WTC11 (cell line): ENCODE measurements around the gene CYB561A3. TPM values are rescaled to one million over a fixed set of nuclear protein-coding genes. Genes with fewer than 3 reads are reported as not detected.

Experiments used
- ATAC-seq: fragments of 200-7000 bp; cut with Tn5 transposase; 2 replicates; pipeline ENCODE4 v1.10.0; 2021; ENCODE audit warnings: mild to moderate bottlenecking, moderate library complexity
- CTCF ChIA-PET: fragments of 300-600 bp; sonication (Branson Sonifier 250); formaldehyde crosslinking; loops from one replicate; lab custom pipeline; 2021; ENCODE audit warnings: antibody characterized with exemption; lab: Charles Lee
- POLR2A ChIA-PET: fragments of 350-600 bp; sonication (Branson Sonifier 250); formaldehyde crosslinking; loops from one replicate; lab custom pipeline; 2021; ENCODE audit warnings: antibody characterized with exemption; lab: Charles Lee
- DNase-seq: peaks from one replicate; pipeline ENCODE4 v3.0.0; 2021; ENCODE audit warnings: low spot score
- H3K27ac Mint-ChIP-seq: 2 replicates; pipeline ENCODE4 v1.8.0; 2021; ENCODE audit warnings: mixed read lengths
- H3K27me3 Mint-ChIP-seq: 2 replicates; pipeline ENCODE4 v1.8.0; 2021; ENCODE audit warnings: low read depth, mild to moderate bottlenecking, moderate library complexity, mixed read lengths
- H3K36me3 Mint-ChIP-seq: 2 replicates; pipeline ENCODE4 v1.8.0; 2021; ENCODE audit warnings: mixed read lengths
- H3K4me1 Mint-ChIP-seq: 2 replicates; pipeline ENCODE4 v1.8.0; 2022; ENCODE audit warnings: mixed read lengths
- H3K4me3 Mint-ChIP-seq: 2 replicates; pipeline ENCODE4 v1.8.0; 2021; ENCODE audit warnings: mild to moderate bottlenecking, moderate library complexity, mixed read lengths
- H3K9me3 Mint-ChIP-seq: 2 replicates; pipeline ENCODE4 v1.8.0; 2021; ENCODE audit warnings: mixed read lengths
- GABPB1 ChIP-seq: sonication (generic); formaldehyde crosslinking; IDR thresholded peaks from 2 replicates; pipeline ENCODE4 v1.8.1; 2023; ENCODE audit warnings: mild to moderate bottlenecking, missing genetic modification reagents
- HMGA2 ChIP-seq: fragments of 250-450 bp; sonication (Bioruptor Pico); IDR thresholded peaks from 2 replicates; pipeline ENCODE4 v1.4.0; 2021; ENCODE audit warnings: mild to moderate bottlenecking, moderate library complexity
- IRF2 ChIP-seq: sonication (generic); formaldehyde crosslinking; IDR thresholded peaks from 2 replicates; pipeline ENCODE4 v1.8.0; 2022; ENCODE audit warnings: low read depth, missing genetic modification reagents, borderline replicate concordance
- NFYB ChIP-seq: sonication (generic); formaldehyde crosslinking; conservative IDR thresholded peaks from 2 replicates; pipeline ENCODE4 v1.8.0; 2022; ENCODE audit warnings: low read depth, missing genetic modification reagents
- NR3C1 ChIP-seq: sonication (generic); formaldehyde crosslinking; conservative IDR thresholded peaks from 2 replicates; pipeline ENCODE4 v1.8.1; 2023; ENCODE audit warnings: low read depth, mild to moderate bottlenecking, missing genetic modification reagents
- OVOL2 ChIP-seq: fragments of 250-450 bp; sonication (Bioruptor Pico); IDR thresholded peaks from 2 replicates; pipeline ENCODE4 v1.9.0; 2021; ENCODE audit warnings: mild to moderate bottlenecking, borderline replicate concordance
- PRRX2 ChIP-seq: fragments of 250-450 bp; sonication (Bioruptor Pico); IDR thresholded peaks from 2 replicates; pipeline ENCODE4 v1.8.0; 2021; ENCODE audit warnings: mild to moderate bottlenecking
- RELA ChIP-seq: sonication (generic); formaldehyde crosslinking; IDR thresholded peaks from 2 replicates; pipeline ENCODE4 v1.8.1; 2022; ENCODE audit warnings: missing genetic modification reagents, mild to moderate bottlenecking, borderline replicate concordance
- RORB ChIP-seq: fragments of 250-450 bp; sonication (Bioruptor Pico); IDR thresholded peaks from 2 replicates; pipeline ENCODE4 v1.9.0; 2021; ENCODE audit warnings: mild to moderate bottlenecking
- SP1 ChIP-seq: sonication (generic); formaldehyde crosslinking; conservative IDR thresholded peaks from 2 replicates; pipeline ENCODE4 v1.8.1; 2022; ENCODE audit warnings: missing genetic modification reagents
- STAT6 ChIP-seq: sonication (generic); formaldehyde crosslinking; conservative IDR thresholded peaks from 2 replicates; pipeline ENCODE4 v1.8.1; 2023; ENCODE audit warnings: mild to moderate bottlenecking, low read depth, missing genetic modification reagents, moderate library complexity
- TCF7 ChIP-seq: sonication (generic); formaldehyde crosslinking; IDR thresholded peaks from 2 replicates; pipeline ENCODE4 v1.8.0; 2022; ENCODE audit warnings: mild to moderate bottlenecking, low read depth, missing genetic modification reagents, moderate library complexity
- ZBTB21 ChIP-seq: sonication (generic); formaldehyde crosslinking; IDR thresholded peaks from 2 replicates; pipeline ENCODE4 v1.8.1; 2023; ENCODE audit warnings: mild to moderate bottlenecking, missing genetic modification reagents, borderline replicate concordance
- ZNF317 ChIP-seq: sonication (generic); formaldehyde crosslinking; IDR thresholded peaks from 2 replicates; pipeline ENCODE4 v1.8.1; 2023; ENCODE audit warnings: low read depth, mild to moderate bottlenecking, moderate library complexity, missing genetic modification reagents, borderline replicate concordance
- ZNF416 ChIP-seq: fragments of 250-450 bp; sonication (Bioruptor Pico); IDR thresholded peaks from 2 replicates; pipeline ENCODE4 v1.9.0; 2021; ENCODE audit warnings: mild to moderate bottlenecking, inconsistent platforms
- ZNF423 ChIP-seq: fragments of 250-450 bp; sonication (Bioruptor Pico); IDR thresholded peaks from 2 replicates; pipeline ENCODE4 v2.1.2; 2022; ENCODE audit warnings: mild to moderate bottlenecking, moderate library complexity
- ZSCAN18 ChIP-seq: fragments of 250-450 bp; sonication (Bioruptor Pico); IDR thresholded peaks from 2 replicates; pipeline ENCODE4 v2.1.2; 2022; ENCODE audit warnings: mild to moderate bottlenecking, moderate library complexity
- total RNA-seq: library from RNA; stranded (reverse); gene quantifications from 3 replicates; pipeline ENCODE4 v1.2.3, GENCODE V29; 2021
- TF ChIP-seq, protein P1 (sequence below): sonication (generic); formaldehyde crosslinking; IDR thresholded peaks from 2 replicates; pipeline ENCODE4 v1.8.0; 2022; ENCODE audit warnings: missing genetic modification reagents
- TF ChIP-seq, protein P2 (sequence below): sonication (generic); formaldehyde crosslinking; IDR thresholded peaks from 2 replicates; pipeline ENCODE4 v1.8.1; 2023; ENCODE audit warnings: mild to moderate bottlenecking, moderate library complexity, missing genetic modification reagents
- TF ChIP-seq, protein P3 (sequence below): fragments of 250-450 bp; sonication (Bioruptor Pico); IDR thresholded peaks from 2 replicates; pipeline ENCODE4 v1.8.0; 2021; ENCODE audit warnings: mild to moderate bottlenecking

CYB561A3 gene
- total RNA-seq, 1 experiment from 2014 or later: 38.8 TPM

DNA sequence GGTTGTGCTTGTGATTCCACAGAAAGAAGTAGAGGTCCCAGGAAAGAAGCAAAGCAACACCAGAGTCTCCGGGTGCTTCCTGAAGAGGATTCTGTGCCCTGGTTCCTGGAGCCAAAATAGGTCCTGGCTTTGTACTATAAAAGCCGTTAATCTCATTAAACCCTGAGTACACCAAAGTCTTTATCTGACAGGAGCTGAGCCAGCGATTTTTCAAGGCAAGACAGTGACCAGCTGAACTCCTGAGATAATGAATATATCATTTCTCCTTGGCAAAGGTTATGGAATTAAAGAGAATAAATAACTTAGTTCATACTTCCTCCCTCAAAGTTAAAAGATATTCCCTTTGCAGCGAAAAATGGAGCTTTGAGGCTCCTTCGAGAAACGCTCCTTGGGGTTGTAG lies 5.7 kb upstream of the CYB561A3 start:
- TF ChIP-seq RELA: no peak
- TF ChIP-seq NFYB (CRISPR knock-in tag): no peak
- no peak for TF ChIP-seq ZBTB21 (CRISPR knock-in tag)
- TF ChIP-seq ZNF416 (CRISPR knock-in tag): no peak
- no peak for TF ChIP-seq OVOL2
- TF ChIP-seq PRRX2 (CRISPR knock-in tag): no peak
- TF ChIP-seq, protein P1, sequence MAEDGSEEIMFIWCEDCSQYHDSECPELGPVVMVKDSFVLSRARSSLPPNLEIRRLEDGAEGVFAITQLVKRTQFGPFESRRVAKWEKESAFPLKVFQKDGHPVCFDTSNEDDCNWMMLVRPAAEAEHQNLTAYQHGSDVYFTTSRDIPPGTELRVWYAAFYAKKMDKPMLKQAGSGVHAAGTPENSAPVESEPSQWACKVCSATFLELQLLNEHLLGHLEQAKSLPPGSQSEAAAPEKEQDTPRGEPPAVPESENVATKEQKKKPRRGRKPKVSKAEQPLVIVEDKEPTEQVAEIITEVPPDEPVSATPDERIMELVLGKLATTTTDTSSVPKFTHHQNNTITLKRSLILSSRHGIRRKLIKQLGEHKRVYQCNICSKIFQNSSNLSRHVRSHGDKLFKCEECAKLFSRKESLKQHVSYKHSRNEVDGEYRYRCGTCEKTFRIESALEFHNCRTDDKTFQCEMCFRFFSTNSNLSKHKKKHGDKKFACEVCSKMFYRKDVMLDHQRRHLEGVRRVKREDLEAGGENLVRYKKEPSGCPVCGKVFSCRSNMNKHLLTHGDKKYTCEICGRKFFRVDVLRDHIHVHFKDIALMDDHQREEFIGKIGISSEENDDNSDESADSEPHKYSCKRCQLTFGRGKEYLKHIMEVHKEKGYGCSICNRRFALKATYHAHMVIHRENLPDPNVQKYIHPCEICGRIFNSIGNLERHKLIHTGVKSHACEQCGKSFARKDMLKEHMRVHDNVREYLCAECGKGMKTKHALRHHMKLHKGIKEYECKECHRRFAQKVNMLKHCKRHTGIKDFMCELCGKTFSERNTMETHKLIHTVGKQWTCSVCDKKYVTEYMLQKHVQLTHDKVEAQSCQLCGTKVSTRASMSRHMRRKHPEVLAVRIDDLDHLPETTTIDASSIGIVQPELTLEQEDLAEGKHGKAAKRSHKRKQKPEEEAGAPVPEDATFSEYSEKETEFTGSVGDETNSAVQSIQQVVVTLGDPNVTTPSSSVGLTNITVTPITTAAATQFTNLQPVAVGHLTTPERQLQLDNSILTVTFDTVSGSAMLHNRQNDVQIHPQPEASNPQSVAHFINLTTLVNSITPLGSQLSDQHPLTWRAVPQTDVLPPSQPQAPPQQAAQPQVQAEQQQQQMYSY (CRISPR knock-in tag): no peak
- TF ChIP-seq ZNF317 (CRISPR knock-in tag): no peak
- Mint-ChIP-seq H3K36me3 (peaks cover 76% of the 10 kb centered on the region), H3K4me3 (no peak overlapping the region), H3K27me3 (no peaks in the 10 kb centered on the region), H3K27ac (no peak overlapping the region), H3K9me3 (peaks cover 9% of the 10 kb centered on the region), H3K4me1 (peaks cover 14% of the 10 kb centered on the region)
- ChIA-PET POLR2A (no interaction called here), CTCF (interaction anchor here (2.0 kb wide), 1 partner anchor 31 kb away, joined by 10 read pairs; no protein-coding TSS in a partner anchor)
- DNase-seq: no peak
- ATAC-seq: no peak

GRCh38 chr11:61364012-61364675 lies 2.5 kb upstream of the CYB561A3 start:
- no peaks in the 10 kb centered on the region for H3K9me3 Mint-ChIP-seq
- H3K36me3 Mint-ChIP-seq: peaks cover 49% of the 10 kb centered on the region
- H3K27me3 Mint-ChIP-seq: no peaks in the 10 kb centered on the region
- POLR2A ChIA-PET: no interaction called here
- CTCF ChIA-PET: interaction anchor here (0.7 to 5.4 kb wide), 6 partner anchors 21 to 82 kb away, joined by 3 to 93 read pairs (median 8); partner anchors contain the start of genes CPSF7, SDHAF2 and TMEM216
- ATAC-seq (no peak), DNase-seq (no peak)
- H3K27ac Mint-ChIP-seq: no peak overlapping the region
- TF ChIP-seq, protein P2, sequence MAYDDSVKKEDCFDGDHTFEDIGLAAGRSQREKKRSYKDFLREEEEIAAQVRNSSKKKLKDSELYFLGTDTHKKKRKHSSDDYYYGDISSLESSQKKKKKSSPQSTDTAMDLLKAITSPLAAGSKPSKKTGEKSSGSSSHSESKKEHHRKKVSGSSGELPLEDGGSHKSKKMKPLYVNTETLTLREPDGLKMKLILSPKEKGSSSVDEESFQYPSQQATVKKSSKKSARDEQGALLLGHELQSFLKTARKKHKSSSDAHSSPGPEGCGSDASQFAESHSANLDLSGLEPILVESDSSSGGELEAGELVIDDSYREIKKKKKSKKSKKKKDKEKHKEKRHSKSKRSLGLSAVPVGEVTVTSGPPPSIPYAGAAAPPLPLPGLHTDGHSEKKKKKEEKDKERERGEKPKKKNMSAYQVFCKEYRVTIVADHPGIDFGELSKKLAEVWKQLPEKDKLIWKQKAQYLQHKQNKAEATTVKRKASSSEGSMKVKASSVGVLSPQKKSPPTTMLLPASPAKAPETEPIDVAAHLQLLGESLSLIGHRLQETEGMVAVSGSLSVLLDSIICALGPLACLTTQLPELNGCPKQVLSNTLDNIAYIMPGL: no peak
- TF ChIP-seq, protein P3, sequence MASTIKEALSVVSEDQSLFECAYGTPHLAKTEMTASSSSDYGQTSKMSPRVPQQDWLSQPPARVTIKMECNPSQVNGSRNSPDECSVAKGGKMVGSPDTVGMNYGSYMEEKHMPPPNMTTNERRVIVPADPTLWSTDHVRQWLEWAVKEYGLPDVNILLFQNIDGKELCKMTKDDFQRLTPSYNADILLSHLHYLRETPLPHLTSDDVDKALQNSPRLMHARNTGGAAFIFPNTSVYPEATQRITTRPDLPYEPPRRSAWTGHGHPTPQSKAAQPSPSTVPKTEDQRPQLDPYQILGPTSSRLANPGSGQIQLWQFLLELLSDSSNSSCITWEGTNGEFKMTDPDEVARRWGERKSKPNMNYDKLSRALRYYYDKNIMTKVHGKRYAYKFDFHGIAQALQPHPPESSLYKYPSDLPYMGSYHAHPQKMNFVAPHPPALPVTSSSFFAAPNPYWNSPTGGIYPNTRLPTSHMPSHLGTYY: no peak
- TF ChIP-seq IRF2 (CRISPR knock-in tag): no peak
- TF ChIP-seq OVOL2: no peak
- no peak for TF ChIP-seq ZNF423 (CRISPR knock-in tag)
- no peak for TF ChIP-seq ZSCAN18 (CRISPR knock-in tag)
- no peak for TF ChIP-seq NR3C1
- TF ChIP-seq RORB: no peak
- TF ChIP-seq, protein P1 (CRISPR knock-in tag): no peak
- no peak for TF ChIP-seq HMGA2 (CRISPR knock-in tag)
- no peak for TF ChIP-seq TCF7 (CRISPR knock-in tag)
- no peak for TF ChIP-seq STAT6 (CRISPR knock-in tag)
- no peak for TF ChIP-seq NFYB (CRISPR knock-in tag)
- no peak for TF ChIP-seq GABPB1
- TF ChIP-seq SP1 (CRISPR knock-in tag): no peak
- peak overlapping the region; percentile 96 for H3K4me3 Mint-ChIP-seq
- peaks cover 22% of the 10 kb centered on the region for H3K4me1 Mint-ChIP-seq
